SK-N-SH (cell line): ENCODE measurements around the gene VANGL1. TPM values are rescaled to one million over a fixed set of nuclear protein-coding genes. Genes with fewer than 3 reads are reported as not detected.

ENCODE experiments used
- CTCF ChIA-PET: fragments of 300-600, 350-600 bp; formaldehyde crosslinking; extraction: SDS; loops from one replicate; lab custom pipeline; 2021; lab: Yijun Ruan, JAX
- POLR2A ChIA-PET: fragments of 350-600 bp; sonication (Branson Sonifier 250); formaldehyde crosslinking; extraction: SDS; loops from one replicate; lab custom pipeline; 2020; ENCODE audit warnings: antibody characterized with exemption, inconsistent platforms; lab: Yijun Ruan, JAX
- DNase-seq: peaks from one replicate; pipeline ENCODE4 v3.0.0; 2012
- H2AFZ ChIP-seq: fragments of 200-600 bp; sonication (generic); 2 replicates; pipeline ENCODE4 v1.8.1; 2016; ENCODE audit warnings: antibody characterized with exemption, mild to moderate bottlenecking, low read depth
- H3F3A ChIP-seq: fragments of 200-600 bp; sonication (generic); replicated peaks from 2 replicates; pipeline ENCODE3; 2016; ENCODE audit warnings: antibody characterized with exemption, mild to moderate bottlenecking; ENCODE audit not compliant: insufficient read depth
- H3K27ac ChIP-seq, 2 experiments: fragments of 200-500 bp in 1 of 2; fragments of 200-600 bp in 1 of 2; sonication (Bioruptor generic) in 1 of 2; sonication (generic), shearing (Covaris generic) in 1 of 2; 2 replicates each; pipeline versions ENCODE4 v1.5.1 to v1.6.1; 2014 to 2016; ENCODE audit warnings: low read depth in 2 of 2, inconsistent platforms in 1 of 2, low read length in 1 of 2, mild to moderate bottlenecking in 1 of 2, mixed read lengths in 1 of 2
- H3K27me3 ChIP-seq: fragments of 200-600 bp; sonication (generic), shearing (Covaris generic); 2 replicates; pipeline ENCODE4 v1.6.1; 2016; ENCODE audit warnings: mixed run types; ENCODE audit not compliant: insufficient read depth
- H3K36me3 ChIP-seq, 2 experiments: fragments of 200-500 bp in 1 of 2; fragments of 200-600 bp in 1 of 2; sonication (Bioruptor generic) in 1 of 2; sonication (generic) in 1 of 2; replicated peaks in 1 of 2; 2 replicates each; pipeline versions ENCODE3 to v1.5.1; 2014 to 2016; ENCODE audit warnings: low read length in 1 of 2, mild to moderate bottlenecking in 1 of 2; ENCODE audit not compliant: insufficient read depth in 2 of 2, control insufficient read depth in 1 of 2
- H3K4me1 ChIP-seq, 2 experiments: fragments of 200-500 bp in 1 of 2; fragments of 200-600 bp in 1 of 2; sonication (Bioruptor generic) in 1 of 2; sonication (generic), shearing (Covaris generic) in 1 of 2; 2 replicates each; pipeline versions ENCODE4 v1.5.1 to v1.6.1; 2014 to 2016; ENCODE audit warnings: low read depth in 1 of 2, low read length in 1 of 2, mixed run types in 1 of 2; ENCODE audit not compliant: insufficient read depth in 2 of 2, control insufficient read depth in 1 of 2
- H3K4me2 ChIP-seq: fragments of 200-600 bp; sonication (generic), shearing (Covaris generic); 2 replicates; pipeline ENCODE4 v1.6.1; 2017; ENCODE audit warnings: mixed run types
- H3K4me3 ChIP-seq, 2 experiments: fragments of 200-500 bp in 1 of 2; fragments of 200-600 bp in 1 of 2; sonication (Bioruptor generic) in 1 of 2; sonication (generic), shearing (Covaris generic) in 1 of 2; 2 replicates each; pipeline versions ENCODE4 v1.5.1 to v1.8.1; 2014 to 2016; ENCODE audit warnings: low read depth in 2 of 2, inconsistent platforms in 1 of 2, low read length in 1 of 2, mild to moderate bottlenecking in 1 of 2, mixed read lengths in 1 of 2, moderate library complexity in 1 of 2
- H3K79me2 ChIP-seq: fragments of 200-600 bp; sonication (generic); 2 replicates; pipeline ENCODE4 v1.8.1; 2017; ENCODE audit warnings: mild to moderate bottlenecking; ENCODE audit not compliant: insufficient read depth
- H3K9ac ChIP-seq: fragments of 200-600 bp; sonication (generic); 2 replicates; pipeline ENCODE4 v1.6.1; 2017; ENCODE audit warnings: mixed run types
- H3K9me2 ChIP-seq: fragments of 200-600 bp; sonication (generic); 2 replicates; pipeline ENCODE4 v1.6.1; 2017; ENCODE audit warnings: mixed run types
- H3K9me3 ChIP-seq: fragments of 200-600 bp; sonication (generic); 2 replicates; pipeline ENCODE4 v1.6.1; 2017; ENCODE audit warnings: mixed run types, mild to moderate bottlenecking, moderate library complexity
- H4K20me1 ChIP-seq: fragments of 200-600 bp; sonication (generic); 2 replicates; pipeline ENCODE4 v1.6.1; 2017; ENCODE audit warnings: mild to moderate bottlenecking, mixed run types; ENCODE audit not compliant: insufficient read depth
- CHD2 ChIP-seq: fragments of 150-350 bp; IDR thresholded peaks from 2 replicates; pipeline ENCODE4 v1.6.1; 2018; ENCODE audit warnings: low read length; ENCODE audit not compliant: partially characterized antibody
- EP300 ChIP-seq, 2 experiments: IDR thresholded peaks; 2 replicates each; pipeline versions ENCODE4 v1.4.0 to v1.6.1; 2012; ENCODE audit warnings: borderline replicate concordance in 1 of 2, low read depth in 1 of 2, low read length in 1 of 2
- EZH2phosphoT487 ChIP-seq: fragments of 200-600 bp; sonication (generic); IDR thresholded peaks from 2 replicates; pipeline ENCODE4 v1.6.1; 2017; ENCODE audit warnings: low read depth, mixed run types, mild to moderate bottlenecking, antibody characterized with exemption, moderate library complexity, borderline replicate concordance
- FOSL2 ChIP-seq: IDR thresholded peaks from 2 replicates; pipeline ENCODE4 v1.4.0; 2012; ENCODE audit warnings: low read depth, mild to moderate bottlenecking, moderate library complexity, borderline replicate concordance
- FOXM1 ChIP-seq: IDR thresholded peaks from 2 replicates; pipeline ENCODE4 v1.4.0; 2012; ENCODE audit warnings: low read depth, mild to moderate bottlenecking
- GABPA ChIP-seq: IDR thresholded peaks from 2 replicates; pipeline ENCODE4 v1.4.0; 2012; ENCODE audit warnings: low read depth, mild to moderate bottlenecking
- GATA2 ChIP-seq: sonication (generic); formaldehyde crosslinking; IDR thresholded peaks from 2 replicates; pipeline ENCODE4 v1.5.0; 2020; ENCODE audit warnings: mild to moderate bottlenecking, missing genetic modification reagents
- JUND ChIP-seq: IDR thresholded peaks from 2 replicates; pipeline ENCODE4 v1.4.0; 2012
- MXI1 ChIP-seq: IDR thresholded peaks from 2 replicates; pipeline ENCODE4 v1.6.1; 2012; ENCODE audit warnings: mild to moderate bottlenecking, low read depth, low read length, improper control_type of control experiment
- NRF1 ChIP-seq: IDR thresholded peaks from 2 replicates; pipeline ENCODE4 v1.6.1; 2012; ENCODE audit warnings: low read depth, mild to moderate bottlenecking, low read length
- POLR2AphosphoS5 ChIP-seq: IDR thresholded peaks from 2 replicates; pipeline ENCODE4 v1.6.1; 2012; ENCODE audit warnings: low read depth, low read length
- RAD21 ChIP-seq: IDR thresholded peaks from 2 replicates; pipeline ENCODE4 v1.6.1; 2012; ENCODE audit warnings: mild to moderate bottlenecking, low read length
- RCOR1 ChIP-seq: fragments of 150-350 bp; IDR thresholded peaks from 2 replicates; pipeline ENCODE4 v1.6.1; 2017; ENCODE audit warnings: antibody characterized with exemption, low read length
- RXRA ChIP-seq: IDR thresholded peaks from 2 replicates; pipeline ENCODE4 v1.4.0; 2012; ENCODE audit warnings: low read depth, mild to moderate bottlenecking, borderline replicate concordance
- TCF12 ChIP-seq: IDR thresholded peaks from 2 replicates; pipeline ENCODE4 v1.4.0; 2012
- WGBS: methylation state at CpG from one replicate; pipeline ENCODE4 v1.1.6; 2017; ENCODE audit warnings: low lambda C conversion rate; 5-methylcytosine and 5-hydroxymethylcytosine counted together
- polyA plus RNA-seq, 3 experiments: library from polyadenylated mRNA; depleted of rRNA; stranded (reverse); fragments of >200 nt; gene quantifications; 2 replicates each; pipeline ENCODE4 v1.2.3, GENCODE V29; 2012
- TF ChIP-seq, protein P1 (sequence below): IDR thresholded peaks from 2 replicates; pipeline ENCODE4; 2012
- TF ChIP-seq, protein P2 (sequence below): IDR thresholded peaks from 2 replicates; pipeline ENCODE4 v1.4.0; 2012; ENCODE audit warnings: low read depth, borderline replicate concordance
- TF ChIP-seq, protein P3 (sequence below): fragments of 150-350 bp; IDR thresholded peaks from 2 replicates; pipeline ENCODE4 v1.6.1; 2016; ENCODE audit warnings: mild to moderate bottlenecking, low read depth, low read length
- TF ChIP-seq, protein P4 (sequence below): fragments of 200-600 bp; sonication (generic); IDR thresholded peaks from 2 replicates; pipeline ENCODE4 v1.6.1; 2017; ENCODE audit warnings: antibody characterized with exemption, mild to moderate bottlenecking, moderate library complexity

The VANGL1 gene
- polyA plus RNA-seq, 1 of the 3 experiments (the other 2 are of a cell fraction) = 5.4 TPM

DNA sequence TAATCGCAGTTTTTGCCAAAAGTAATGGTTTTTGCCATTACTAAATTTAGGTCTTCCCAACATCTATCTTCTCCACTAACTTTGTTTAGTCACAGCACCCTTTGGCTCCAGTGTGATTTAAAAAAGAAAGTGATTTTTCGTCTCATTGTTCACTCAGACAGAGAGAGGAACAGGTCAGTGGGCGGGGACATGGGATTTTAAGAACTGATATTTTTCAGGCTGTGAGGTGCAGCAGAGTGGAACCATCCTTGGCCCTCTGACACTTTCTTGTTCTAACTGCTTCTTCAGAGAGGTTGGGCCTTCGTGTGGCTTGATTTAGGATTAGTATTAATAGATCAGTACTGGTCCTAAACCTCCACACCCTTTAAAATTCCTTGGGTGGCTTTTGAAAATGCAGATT, 88.0 kb downstream of the VANGL1 start:
- Histone ChIP-seq H3K36me3 (no peaks in the 10 kb centered on the region), H2AFZ (no peak overlapping the region), H3K9me3 (no peaks in the 10 kb centered on the region), H3K4me2 (no peak overlapping the region), H3K27me3 (peaks cover under 1% of the 10 kb centered on the region; the same call in 1 of the 2 replicates), H3K4me1 (no peaks in the 10 kb centered on the region), H4K20me1 (no peaks in the 10 kb centered on the region), H3K4me3 (no peak overlapping the region), H3K79me2 (no peaks in the 10 kb centered on the region), H3K9ac (no peak overlapping the region), H3K9me2 (no peaks in the 10 kb centered on the region), H3K27ac (no peak overlapping the region), H3F3A (no peaks in the 10 kb centered on the region)
- WGBS = 42% methylated on average over 4 of the region's 4 CpGs
- CTCF ChIA-PET = no interaction called here
- POLR2A ChIA-PET = no interaction called here
- no peak for DNase-seq
- TF ChIP-seq CHD2 = no peak
- TF ChIP-seq, protein P1, sequence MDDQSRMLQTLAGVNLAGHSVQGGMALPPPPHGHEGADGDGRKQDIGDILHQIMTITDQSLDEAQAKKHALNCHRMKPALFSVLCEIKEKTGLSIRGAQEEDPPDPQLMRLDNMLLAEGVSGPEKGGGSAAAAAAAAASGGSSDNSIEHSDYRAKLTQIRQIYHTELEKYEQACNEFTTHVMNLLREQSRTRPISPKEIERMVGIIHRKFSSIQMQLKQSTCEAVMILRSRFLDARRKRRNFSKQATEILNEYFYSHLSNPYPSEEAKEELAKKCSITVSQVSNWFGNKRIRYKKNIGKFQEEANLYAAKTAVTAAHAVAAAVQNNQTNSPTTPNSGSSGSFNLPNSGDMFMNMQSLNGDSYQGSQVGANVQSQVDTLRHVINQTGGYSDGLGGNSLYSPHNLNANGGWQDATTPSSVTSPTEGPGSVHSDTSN = no peak
- TF ChIP-seq POLR2AphosphoS5 = no peak
- no peak for TF ChIP-seq FOSL2
- TF ChIP-seq GATA2 (CRISPR knock-in tag) = no peak
- no peak for TF ChIP-seq JUND
- TF ChIP-seq TCF12 = no peak
- TF ChIP-seq MXI1 = no peak
- TF ChIP-seq, protein P2, sequence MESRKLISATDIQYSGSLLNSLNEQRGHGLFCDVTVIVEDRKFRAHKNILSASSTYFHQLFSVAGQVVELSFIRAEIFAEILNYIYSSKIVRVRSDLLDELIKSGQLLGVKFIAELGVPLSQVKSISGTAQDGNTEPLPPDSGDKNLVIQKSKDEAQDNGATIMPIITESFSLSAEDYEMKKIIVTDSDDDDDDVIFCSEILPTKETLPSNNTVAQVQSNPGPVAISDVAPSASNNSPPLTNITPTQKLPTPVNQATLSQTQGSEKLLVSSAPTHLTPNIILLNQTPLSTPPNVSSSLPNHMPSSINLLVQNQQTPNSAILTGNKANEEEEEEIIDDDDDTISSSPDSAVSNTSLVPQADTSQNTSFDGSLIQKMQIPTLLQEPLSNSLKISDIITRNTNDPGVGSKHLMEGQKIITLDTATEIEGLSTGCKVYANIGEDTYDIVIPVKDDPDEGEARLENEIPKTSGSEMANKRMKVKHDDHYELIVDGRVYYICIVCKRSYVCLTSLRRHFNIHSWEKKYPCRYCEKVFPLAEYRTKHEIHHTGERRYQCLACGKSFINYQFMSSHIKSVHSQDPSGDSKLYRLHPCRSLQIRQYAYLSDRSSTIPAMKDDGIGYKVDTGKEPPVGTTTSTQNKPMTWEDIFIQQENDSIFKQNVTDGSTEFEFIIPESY = no peak
- no peak for TF ChIP-seq FOXM1
- no peak for TF ChIP-seq EZH2phosphoT487
- TF ChIP-seq EP300 (IDR thresholded peaks at IDR 0.05; ENCODE audit: borderline replicate concordance in 1 of 2, low read depth in 1 of 2, low read length in 1 of 2) = no peak
- no peak for TF ChIP-seq RAD21
- TF ChIP-seq RCOR1 = no peak
- TF ChIP-seq, protein P3, sequence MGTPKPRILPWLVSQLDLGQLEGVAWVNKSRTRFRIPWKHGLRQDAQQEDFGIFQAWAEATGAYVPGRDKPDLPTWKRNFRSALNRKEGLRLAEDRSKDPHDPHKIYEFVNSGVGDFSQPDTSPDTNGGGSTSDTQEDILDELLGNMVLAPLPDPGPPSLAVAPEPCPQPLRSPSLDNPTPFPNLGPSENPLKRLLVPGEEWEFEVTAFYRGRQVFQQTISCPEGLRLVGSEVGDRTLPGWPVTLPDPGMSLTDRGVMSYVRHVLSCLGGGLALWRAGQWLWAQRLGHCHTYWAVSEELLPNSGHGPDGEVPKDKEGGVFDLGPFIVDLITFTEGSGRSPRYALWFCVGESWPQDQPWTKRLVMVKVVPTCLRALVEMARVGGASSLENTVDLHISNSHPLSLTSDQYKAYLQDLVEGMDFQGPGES = no peak
- TF ChIP-seq, protein P4, sequence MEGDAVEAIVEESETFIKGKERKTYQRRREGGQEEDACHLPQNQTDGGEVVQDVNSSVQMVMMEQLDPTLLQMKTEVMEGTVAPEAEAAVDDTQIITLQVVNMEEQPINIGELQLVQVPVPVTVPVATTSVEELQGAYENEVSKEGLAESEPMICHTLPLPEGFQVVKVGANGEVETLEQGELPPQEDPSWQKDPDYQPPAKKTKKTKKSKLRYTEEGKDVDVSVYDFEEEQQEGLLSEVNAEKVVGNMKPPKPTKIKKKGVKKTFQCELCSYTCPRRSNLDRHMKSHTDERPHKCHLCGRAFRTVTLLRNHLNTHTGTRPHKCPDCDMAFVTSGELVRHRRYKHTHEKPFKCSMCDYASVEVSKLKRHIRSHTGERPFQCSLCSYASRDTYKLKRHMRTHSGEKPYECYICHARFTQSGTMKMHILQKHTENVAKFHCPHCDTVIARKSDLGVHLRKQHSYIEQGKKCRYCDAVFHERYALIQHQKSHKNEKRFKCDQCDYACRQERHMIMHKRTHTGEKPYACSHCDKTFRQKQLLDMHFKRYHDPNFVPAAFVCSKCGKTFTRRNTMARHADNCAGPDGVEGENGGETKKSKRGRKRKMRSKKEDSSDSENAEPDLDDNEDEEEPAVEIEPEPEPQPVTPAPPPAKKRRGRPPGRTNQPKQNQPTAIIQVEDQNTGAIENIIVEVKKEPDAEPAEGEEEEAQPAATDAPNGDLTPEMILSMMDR = no peak
- TF ChIP-seq NRF1 = no peak
- TF ChIP-seq RXRA = no peak
- no peak for TF ChIP-seq GABPA
